GM21360 (cell line): Measurements from ENCODE around the gene ATP5MK.
A peak's percentile ranks its signal among the peaks of the same experiment; 100 is the strongest.
"Not testable (repeated sequence)": the region's sequence is repeated elsewhere in the genome, so short reads cannot be mapped to it uniquely, and the experiment has no call there.

ENCODE experiments used
- ATAC-seq: cut with Tn5 transposase; IDR thresholded peaks from one replicate; pipeline ENCODE4 v1.9.1; 2021; ENCODE audit warnings: mild to moderate bottlenecking, moderate library complexity; ENCODE audit not compliant: unreplicated experiment

Gene ATP5MK

GRCh38 chr10:103397191-103397825, 1.0 kb upstream of the ATP5MK start:
- ATAC-seq: no peak

GRCh38 chr10:103396789-103397087, 463 bp upstream of the ATP5MK start:
- no peak for ATAC-seq

- no peak for ATAC-seq
These were observed 565 bp downstream of the ATP5MK start for GRCh38 chr10:103395754-103396066.

GRCh38 chr10:103394180-103394579, 2.1 kb downstream of the ATP5MK start:
- ATAC-seq: no peak

GRCh38 chr10:103382769-103383168, 13.5 kb downstream of the ATP5MK start:
- ATAC-seq: no peak

GRCh38 chr10:103374263-103374662, 22.0 kb downstream of the ATP5MK start:
- no peak for ATAC-seq

- no peak for ATAC-seq
These were observed 22.7 kb downstream of the ATP5MK start for GRCh38 chr10:103373544-103373943.

- ATAC-seq: peak; percentile 48
These were observed 28.3 kb downstream of the ATP5MK start, which contains the start of gene TAF5 for GRCh38 chr10:103367782-103368518. TAF5 (plus strand) TSS chr10:103367976; CDS start chr10:103367990, 14 bp downstream.

- no peak for ATAC-seq
These were observed 28.9 kb downstream of the ATP5MK start for GRCh38 chr10:103367379-103367781.

- not testable (repeated sequence) for ATAC-seq
These were observed 35.5 kb downstream of the ATP5MK start for GRCh38 chr10:103360791-103361190.

GRCh38 chr10:103359493-103359892, 36.8 kb downstream of the ATP5MK start:
- ATAC-seq: not testable (repeated sequence)

- no peak for ATAC-seq
These were observed 40.2 kb downstream of the ATP5MK start for GRCh38 chr10:103355906-103356599.

- not testable (repeated sequence) for ATAC-seq
These were observed 41.7 kb downstream of the ATP5MK start for GRCh38 chr10:103354567-103354966.

- no peak for ATAC-seq
These were observed 43.0 kb downstream of the ATP5MK start for GRCh38 chr10:103353281-103353680.

- peak; percentile 70 for ATAC-seq
These were observed 45.6 kb downstream of the ATP5MK start, which contains the start of gene PCGF6 for GRCh38 chr10:103350517-103351260. PCGF6 (minus strand) TSS chr10:103351140; CDS start chr10:103351066, 74 bp downstream.

- no peak for ATAC-seq
These were observed 46.1 kb downstream of the ATP5MK start for GRCh38 chr10:103350175-103350516.
